ENCODE results near the gene VARS1. TPM values are rescaled to one million over a fixed set of nuclear protein-coding genes. Genes with fewer than 3 reads are reported as not detected.

VARS1 gene
- polyA plus RNA-seq (2011; rRNA removed) (17.7 and 24.7 TPM in 2 replicates), polyA plus RNA-seq (2017; fragmentation: RNase III; extraction: RNeasy Plus Mini Kit Qiagen cat#74134 plus additional on column Dnase treatment) (57.2 to 58.4 TPM (median 58.3 TPM) in 3 replicates), polyA minus RNA-seq (2011; rRNA and poly(A)+ RNA removed) (74.6 and 88.9 TPM in 2 replicates)
- 30.2 and 37.0 TPM in 2 replicates for polyA plus RNA-seq (2012; cell fraction: cytosol; rRNA removed)
- polyA plus RNA-seq (2012; cell fraction: nucleus; rRNA removed) = 141 and 146 TPM in 2 replicates

- Histone ChIP-seq H3K4me3 (peak within 1 kb of the TSS; percentile 97), H3K9me3 (no peaks in the 10 kb centered on the region), H3K4me2 (peak within 1 kb of the TSS; percentile 95), H3K4me1 (peaks cover 23% of the 10 kb centered on the region; the same call in 2 of the 3 replicates), H3K27ac (peak within 1 kb of the TSS; percentile 94 to 97)
- FAIRE-seq (no peak), ATAC-seq (peak; percentile 88 to 91), DNase-seq (ENCODE audit: low read depth in 1 of 2, low spot score in 1 of 2) (peak; percentile 88 to 92)
- TF ChIP-seq BCL3 (IDR thresholded peaks at IDR 0.05) (peak; percentile 63; the same call in 1 of the 3 replicates), MAX (IDR thresholded peaks at IDR 0.05) (peak; percentile 96), ZC3H11A (IDR thresholded peaks at IDR 0.05) (no peak), NFE2L2 (conservative IDR thresholded peaks at IDR 0.05; ENCODE audit: low read length) (no peak), CTCF (IDR thresholded peaks at IDR 0.05) (peak; percentile 67), FOSL2 (IDR thresholded peaks at IDR 0.05) (no peak), FOSL2 (CRISPR knock-in tag; IDR thresholded peaks at IDR 0.05) (peak; percentile 15; the same call in 1 of the 2 replicates), USF2 (IDR thresholded peaks at IDR 0.05) (peak; percentile 51), HDAC2 (IDR thresholded peaks at IDR 0.05) (no peak), JUN (IDR thresholded peaks at IDR 0.05) (peak; percentile 73 to 95; a peak in 4 of 5 replicates), RAD21 (conservative IDR thresholded peaks at IDR 0.05 in 1 of 2, IDR thresholded peaks at IDR 0.05 in 1 of 2) (peak; percentile 31 to 70; a peak in 4 of 5 replicates), MYC (IDR thresholded peaks at IDR 0.05; ENCODE audit: borderline replicate concordance, low read length) (peak; percentile 78; the same call in 1 of the 2 replicates), NPAS2 (CRISPR knock-in tag; IDR thresholded peaks at IDR 0.05; ENCODE audit: borderline replicate concordance) (0 out of 2 replicates have a peak, but pooled peaks have one; percentile 38), E2F6 (IDR thresholded peaks at IDR 0.05; ENCODE audit: borderline replicate concordance, low read depth) (peak; percentile 51; the same call in 1 of the 2 replicates), SMC3 (IDR thresholded peaks at IDR 0.05) (peak; percentile 72)
- 3% methylated on average over 6 of the region's 75 CpGs for WGBS (ENCODE audit: missing lambda C conversion rate)
- POLR2A ChIA-PET = interaction anchor here (0.9 to 2.6 kb wide), 5 partner anchors 11 to 34 kb away, joined by 7 to 28 read pairs (median 18); partner anchors contain the start of genes HSPA1A, HSPA1B, HSPA1L and LSM2
- CTCF ChIA-PET = interaction anchor here (0.6 to 3.8 kb wide), 28 partner anchors 9 to 249 kb away, joined by 3 to 27 read pairs (median 4); partner anchors contain the start of genes CLIC1, HSPA1A, HSPA1B and HSPA1L
Observed at GRCh38 chr6:31795616-31796298, at the start of gene VARS1. Gene VARS1 (minus strand): TSS chr6:31795752. CDS start chr6:31795217, 535 bp downstream.

- POLR2A ChIA-PET = no interaction called here
- CTCF ChIA-PET = interaction anchor here (1.3 kb wide), 1 partner anchor 38 kb away, joined by 3 read pairs; the partner anchor contains the start of gene LSM2
- WGBS (ENCODE audit: missing lambda C conversion rate) = 97% methylated on average over 3 of the region's 3 CpGs
Observed at GRCh38 chr6:31844507-31844906, 49.0 kb upstream of the VARS1 start.

More at GRCh38 chr6:31844507-31844906, 49.0 kb upstream of the VARS1 start:
- Histone ChIP-seq H3K27ac (no peak overlapping the region), H3K4me1 (peaks cover under 1% of the 10 kb centered on the region; the same call in 1 of the 3 replicates), H3K4me3 (no peak overlapping the region), H3K9me3 (no peaks in the 10 kb centered on the region), H3K4me2 (no peak overlapping the region)
- TF ChIP-seq FOSB (CRISPR knock-in tag; IDR thresholded peaks at IDR 0.05) = no peak
- TF ChIP-seq HOXB5 (CRISPR knock-in tag; IDR thresholded peaks at IDR 0.05) = no peak
- no peak for TF ChIP-seq JUNB (IDR thresholded peaks at IDR 0.05)
- TF ChIP-seq GATA3 (IDR thresholded peaks at IDR 0.05; ENCODE audit: borderline replicate concordance) = no peak
- TF ChIP-seq HEYL (CRISPR knock-in tag; IDR thresholded peaks at IDR 0.05) = no peak
- TF ChIP-seq HMGXB4 (CRISPR knock-in tag; IDR thresholded peaks at IDR 0.05; ENCODE audit: borderline replicate concordance) = no peak
- no peak for TF ChIP-seq ESRRA (IDR thresholded peaks at IDR 0.05; ENCODE audit: borderline replicate concordance, low read length)
- TF ChIP-seq RFX5 (IDR thresholded peaks at IDR 0.05) = no peak
- no peak for TF ChIP-seq JUN (IDR thresholded peaks at IDR 0.05)
- TF ChIP-seq CHD2 (IDR thresholded peaks at IDR 0.05; ENCODE audit: low read length, partially characterized antibody) = no peak
- no peak for TF ChIP-seq FOSL2 (IDR thresholded peaks at IDR 0.05)
- TF ChIP-seq FOSL2 (CRISPR knock-in tag; IDR thresholded peaks at IDR 0.05) = no peak
- no peak for TF ChIP-seq ZSCAN20 (CRISPR knock-in tag; IDR thresholded peaks at IDR 0.05)
- ATAC-seq = no peak; a peak in 1 of 6 replicates
- FAIRE-seq = no peak
- DNase-seq (ENCODE audit: low read depth in 1 of 2, low spot score in 1 of 2) = no peak

Measured in A549 (cell line).